ENCODE results near the gene CYP2D6. TPM values are rescaled to one million over a fixed set of nuclear protein-coding genes. Genes with fewer than 3 reads are reported as not detected.
"Not testable (repeated sequence)": the region's sequence is repeated elsewhere in the genome, so short reads cannot be mapped to it uniquely, and the experiment has no call there.

Gene CYP2D6
- polyA plus RNA-seq (2012; ENCODE audit: insufficient read depth, insufficient read length, low read depth): 6.7 TPM

- not testable (repeated sequence) for H3K27me3 ChIP-seq; H3K36me3 ChIP-seq; DNase-seq; H3K4me1 ChIP-seq; H3K9me3 ChIP-seq; H3K4me3 ChIP-seq (ENCODE audit: low read depth, low read length)
These were observed at the start of gene CYP2D6 for GRCh38 chr22:42130639-42131431. Gene CYP2D6, minus strand, starts transcription at chr22:42130810. Its CDS starts 19 bp downstream, at chr22:42130791.

GRCh38 chr22:42179616-42180015 is 49.0 kb upstream of the CYP2D6 start:
- no peak for DNase-seq
- H3K4me1 ChIP-seq: no peaks in the 10 kb centered on the region
- TF ChIP-seq, protein P1, sequence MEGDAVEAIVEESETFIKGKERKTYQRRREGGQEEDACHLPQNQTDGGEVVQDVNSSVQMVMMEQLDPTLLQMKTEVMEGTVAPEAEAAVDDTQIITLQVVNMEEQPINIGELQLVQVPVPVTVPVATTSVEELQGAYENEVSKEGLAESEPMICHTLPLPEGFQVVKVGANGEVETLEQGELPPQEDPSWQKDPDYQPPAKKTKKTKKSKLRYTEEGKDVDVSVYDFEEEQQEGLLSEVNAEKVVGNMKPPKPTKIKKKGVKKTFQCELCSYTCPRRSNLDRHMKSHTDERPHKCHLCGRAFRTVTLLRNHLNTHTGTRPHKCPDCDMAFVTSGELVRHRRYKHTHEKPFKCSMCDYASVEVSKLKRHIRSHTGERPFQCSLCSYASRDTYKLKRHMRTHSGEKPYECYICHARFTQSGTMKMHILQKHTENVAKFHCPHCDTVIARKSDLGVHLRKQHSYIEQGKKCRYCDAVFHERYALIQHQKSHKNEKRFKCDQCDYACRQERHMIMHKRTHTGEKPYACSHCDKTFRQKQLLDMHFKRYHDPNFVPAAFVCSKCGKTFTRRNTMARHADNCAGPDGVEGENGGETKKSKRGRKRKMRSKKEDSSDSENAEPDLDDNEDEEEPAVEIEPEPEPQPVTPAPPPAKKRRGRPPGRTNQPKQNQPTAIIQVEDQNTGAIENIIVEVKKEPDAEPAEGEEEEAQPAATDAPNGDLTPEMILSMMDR (IDR thresholded peaks at IDR 0.05; ENCODE audit: low read depth, low read length): no peak

GRCh38 chr22:42178910-42179519 is 48.4 kb upstream of the CYP2D6 start:
- Histone ChIP-seq H3K9me3 (no peaks in the 10 kb centered on the region), H3K4me1 (no peaks in the 10 kb centered on the region), H3K27me3 (no peaks in the 10 kb centered on the region), H3K36me3 (peaks cover 4% of the 10 kb centered on the region; the same call in 1 of the 2 replicates), H3K4me3 (ENCODE audit: low read depth, low read length) (no peak overlapping the region)
- TF ChIP-seq, protein P1 (IDR thresholded peaks at IDR 0.05; ENCODE audit: low read depth, low read length): no peak
- DNase-seq: no peak

More at GRCh38 chr22:42179616-42180015, 49.0 kb upstream of the CYP2D6 start:
- Histone ChIP-seq H3K9me3 (no peaks in the 10 kb centered on the region), H3K4me3 (ENCODE audit: low read depth, low read length) (no peak overlapping the region), H3K27me3 (no peaks in the 10 kb centered on the region), H3K36me3 (peaks cover 4% of the 10 kb centered on the region; the same call in 1 of the 2 replicates)

GRCh38 chr22:42177891-42178336 is 47.3 kb upstream of the CYP2D6 start:
- 0 out of 2 replicates have a peak, but pooled peaks cover 2% of the 10 kb centered on the region for H3K4me1 ChIP-seq
- TF ChIP-seq, protein P1 (IDR thresholded peaks at IDR 0.05; ENCODE audit: low read depth, low read length): no peak
- peaks cover 4% of the 10 kb centered on the region; the same call in 1 of the 2 replicates for H3K36me3 ChIP-seq
- H3K9me3 ChIP-seq: no peaks in the 10 kb centered on the region
- no peak overlapping the region for H3K4me3 ChIP-seq (ENCODE audit: low read depth, low read length)
- DNase-seq: no peak
- H3K27me3 ChIP-seq: no peaks in the 10 kb centered on the region

DNA sequence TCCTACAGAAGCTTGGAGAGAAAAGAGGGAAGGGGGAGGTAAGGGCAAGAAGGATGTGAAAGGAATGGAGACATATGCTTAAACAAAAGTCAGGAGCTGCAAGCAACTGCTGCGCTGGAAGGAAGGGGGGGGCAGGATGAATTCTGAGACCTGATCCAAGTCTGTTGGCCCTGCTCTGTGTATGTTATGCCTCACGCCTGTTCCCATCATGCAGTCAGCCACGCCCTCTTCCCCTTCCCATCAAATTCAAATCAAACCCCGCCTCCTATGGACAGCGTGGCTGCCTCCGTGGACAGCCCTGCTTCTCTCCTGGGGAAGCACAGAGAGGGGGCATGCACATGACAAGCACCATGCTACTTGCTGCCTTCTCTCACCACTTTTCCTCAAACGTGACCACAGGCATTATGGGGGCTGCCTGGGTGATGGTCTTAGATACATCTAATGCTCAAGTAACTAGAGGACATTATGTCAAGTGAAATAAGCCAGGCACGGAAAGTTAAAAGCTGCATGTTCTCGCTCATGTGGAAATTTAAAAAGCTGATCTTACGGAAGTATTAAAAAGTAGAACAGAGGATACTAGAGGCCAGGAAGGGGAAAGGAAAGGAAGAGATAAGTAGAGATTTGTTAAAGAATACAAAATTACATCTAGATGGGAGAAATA is 45.8 kb upstream of the CYP2D6 start:
- no peaks in the 10 kb centered on the region for H3K9me3 ChIP-seq
- H3K27me3 ChIP-seq: no peaks in the 10 kb centered on the region
- peaks cover 4% of the 10 kb centered on the region; the same call in 1 of the 2 replicates for H3K36me3 ChIP-seq
- TF ChIP-seq, protein P1 (IDR thresholded peaks at IDR 0.05; ENCODE audit: low read depth, low read length): no peak
- H3K4me1 ChIP-seq: peaks cover 17% of the 10 kb centered on the region
- DNase-seq: no peak
- no peak overlapping the region for H3K4me3 ChIP-seq (ENCODE audit: low read depth, low read length)

DNA sequence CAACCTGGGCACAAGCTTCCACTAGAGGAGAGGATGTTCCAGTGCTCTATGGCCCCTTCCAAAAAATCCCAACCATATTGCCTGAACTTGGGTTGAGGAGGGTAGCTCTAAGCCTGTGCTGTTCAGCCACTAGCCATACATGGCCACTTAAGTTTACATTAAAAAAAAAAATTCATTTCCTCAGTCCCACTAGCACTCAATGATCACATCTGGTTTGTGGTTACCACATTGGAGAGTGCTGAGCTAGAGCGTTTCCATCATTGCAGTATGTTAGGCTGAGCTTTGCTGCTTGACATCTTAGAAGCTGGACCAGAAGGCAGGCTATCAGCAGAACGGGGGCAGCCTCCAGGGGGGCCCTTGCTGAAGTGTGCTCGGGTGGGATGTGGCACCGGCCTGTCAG is 43.5 kb upstream of the CYP2D6 start:
- no peak overlapping the region for H3K4me3 ChIP-seq (ENCODE audit: low read depth, low read length)

More for the DNA sequence above, 43.5 kb upstream of the CYP2D6 start:
- Histone ChIP-seq H3K4me1 (peaks cover 23% of the 10 kb centered on the region), H3K36me3 (peaks cover 9% of the 10 kb centered on the region), H3K9me3 (no peaks in the 10 kb centered on the region), H3K27me3 (no peaks in the 10 kb centered on the region)
- no peak for DNase-seq
- TF ChIP-seq, protein P1 (IDR thresholded peaks at IDR 0.05; ENCODE audit: low read depth, low read length): no peak
